ENCODE measurements around the gene KLHL29.

GRCh38 chr2:23561088-23561487 is 176.1 kb downstream of the KLHL29 start:
- TF ChIP-seq POLR2A (IDR thresholded peaks at IDR 0.05; ENCODE audit: low read depth, low read length) (no peak), TAF1 (IDR thresholded peaks at IDR 0.05; ENCODE audit: low read depth, low read length) (no peak)
